ENCODE data around the gene RAB22A. TPM values are rescaled to one million over a fixed set of nuclear protein-coding genes. Genes with fewer than 3 reads are reported as not detected.
"Not testable (repeated sequence)": the region's sequence is repeated elsewhere in the genome, so short reads cannot be mapped to it uniquely, and the experiment has no call there.

The RAB22A gene
- total RNA-seq, 2 experiments from 2014 or later, result 9.3 TPM

DNA sequence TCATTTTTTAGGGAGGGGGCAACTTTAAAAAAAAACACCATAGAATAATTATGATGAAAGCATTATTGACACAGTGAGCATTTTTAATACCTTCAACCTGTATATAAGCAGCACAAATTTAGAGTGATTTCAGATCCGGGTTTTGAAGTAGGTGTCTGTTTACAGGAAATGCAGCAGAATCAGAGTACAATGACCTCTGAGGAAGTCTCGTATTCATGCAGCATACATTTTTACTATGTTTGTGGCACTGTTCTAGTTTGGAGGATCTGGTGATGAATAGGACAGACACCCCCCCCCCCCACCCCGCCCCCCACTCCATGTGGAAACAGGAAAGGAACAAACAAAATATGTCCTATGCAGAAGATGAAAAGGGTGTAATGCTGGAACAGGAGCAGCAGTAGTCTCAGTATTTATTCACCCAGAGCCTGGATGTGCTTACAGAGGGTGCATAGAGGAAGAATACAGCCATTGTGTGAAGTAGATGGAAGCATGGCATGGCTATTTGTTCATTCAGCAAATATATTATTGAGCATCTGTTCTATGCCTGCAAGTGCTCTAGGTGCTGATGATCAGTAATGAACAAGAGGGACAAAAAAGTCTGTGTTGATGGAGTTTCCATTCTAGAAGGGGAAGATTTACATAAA, 99.2 kb downstream of the RAB22A start:
- Mint-ChIP-seq H3K4me3 (no peak overlapping the region), H3K36me3 (ENCODE audit: low read depth) (peaks cover 3% of the 10 kb centered on the region), H3K27ac (peak overlapping the region; percentile 87), H3K4me1 (peaks cover 32% of the 10 kb centered on the region), H3K27me3 (no peaks in the 10 kb centered on the region), H3K9me3 (ENCODE audit: low read depth) (no peaks in the 10 kb centered on the region)
- DNase-seq (no peak), ATAC-seq (peak; percentile 57)
- intact Hi-C loops (cut with DNase I, micrococcal nuclease), result loop anchor here (1.0 to 10.0 kb wide), 7 partner anchors 19 to 746 kb away; partner anchors contain the start of genes RAB22A (in 1 of the 2), STX16 (in 1 of the 2) and VAPB (in 1 of the 2)
- POLR2A ChIA-PET, result interaction anchor here (0.5 to 1.3 kb wide), 2 partner anchors 10 to 20 kb away, joined by 4 read pairs; partner anchors contain the start of gene VAPB
- CTCF ChIA-PET, result interaction anchor here (1.1 kb wide), 1 partner anchor 10 kb away, joined by 4 read pairs; no protein-coding TSS in a partner anchor

DNA sequence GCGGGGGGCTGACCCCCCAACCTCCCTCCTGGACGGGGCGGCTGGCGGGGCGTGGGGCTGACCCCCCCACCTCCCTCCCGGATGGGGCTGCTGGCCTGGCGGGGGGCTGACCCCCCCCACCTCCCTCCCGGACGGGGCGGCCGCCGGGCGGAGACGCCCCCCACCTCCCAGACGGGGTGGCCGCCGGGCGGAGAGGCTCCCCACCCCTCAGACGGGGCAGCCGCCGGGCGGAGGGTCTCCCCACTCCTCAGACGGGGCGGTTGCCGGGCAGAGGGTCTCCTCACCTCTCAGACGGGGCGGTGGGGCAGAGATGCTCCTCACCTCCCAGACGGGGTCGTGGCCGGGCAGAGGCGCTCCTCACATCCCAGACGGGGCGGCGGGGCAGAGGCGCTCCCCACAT, 104.7 kb downstream of the RAB22A start:
- H3K4me1 Mint-ChIP-seq, result peaks cover 53% of the 10 kb centered on the region
- DNase-seq; ATAC-seq; H3K27ac Mint-ChIP-seq; CTCF ChIA-PET; H3K27me3 Mint-ChIP-seq; H3K4me3 Mint-ChIP-seq; intact Hi-C loops (cut with DNase I, micrococcal nuclease); POLR2A ChIA-PET; H3K9me3 Mint-ChIP-seq (ENCODE audit: low read depth): not testable (repeated sequence)
- peaks cover 26% of the 10 kb centered on the region for H3K36me3 Mint-ChIP-seq (ENCODE audit: low read depth)

DNA sequence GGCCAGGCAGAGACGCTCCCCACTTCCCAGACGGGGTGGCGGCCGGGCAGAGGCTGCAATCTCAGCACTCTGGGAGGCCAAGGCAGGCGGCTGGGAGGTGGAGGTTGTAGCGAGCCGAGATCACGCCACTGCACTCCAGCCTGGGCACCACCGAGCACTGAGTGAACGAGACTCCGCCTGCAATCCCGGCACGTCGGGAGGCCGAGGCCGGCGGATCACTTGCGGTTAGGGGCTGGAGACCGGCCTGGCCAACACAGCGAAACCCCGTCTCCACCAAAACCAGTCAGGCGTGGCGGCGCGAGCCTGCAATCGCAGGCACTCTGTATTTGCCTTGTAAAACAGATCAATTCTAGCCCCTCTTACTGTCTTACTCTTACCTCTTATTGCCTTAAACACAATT, 105.3 kb downstream of the RAB22A start:
- H3K9me3 Mint-ChIP-seq (ENCODE audit: low read depth); H3K4me3 Mint-ChIP-seq; DNase-seq; POLR2A ChIA-PET; CTCF ChIA-PET; H3K27me3 Mint-ChIP-seq; ATAC-seq; intact Hi-C loops (cut with DNase I, micrococcal nuclease); H3K27ac Mint-ChIP-seq: not testable (repeated sequence)
- peaks cover 53% of the 10 kb centered on the region for H3K4me1 Mint-ChIP-seq
- H3K36me3 Mint-ChIP-seq (ENCODE audit: low read depth), result peaks cover 31% of the 10 kb centered on the region

DNA sequence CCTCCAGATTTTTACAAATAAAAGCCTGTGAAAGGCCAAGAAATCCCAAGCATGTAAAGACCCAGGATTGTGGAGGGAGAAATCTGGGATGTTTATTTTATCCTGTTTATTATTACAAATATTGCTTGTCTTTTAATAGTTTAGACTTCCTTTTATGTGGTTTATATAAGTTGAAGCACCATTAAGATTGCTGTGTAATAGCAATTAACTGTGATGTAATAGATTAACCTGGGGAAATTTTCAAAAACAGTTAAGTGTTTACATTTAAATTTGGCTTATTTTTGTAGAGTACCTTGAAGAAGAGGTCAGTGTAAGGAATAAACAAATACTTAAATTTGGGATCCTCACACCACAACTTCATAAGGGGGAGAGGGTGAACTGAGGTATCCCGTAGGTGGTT, 106.5 kb downstream of the RAB22A start:
- H3K27ac Mint-ChIP-seq, result peak overlapping the region; percentile 16
- peaks cover 2% of the 10 kb centered on the region for H3K9me3 Mint-ChIP-seq (ENCODE audit: low read depth)
- ChIA-PET POLR2A (no interaction called here), CTCF (no interaction called here)
- intact Hi-C loops (cut with DNase I, micrococcal nuclease), result no loop called here
- H3K4me3 Mint-ChIP-seq, result no peak overlapping the region
- H3K27me3 Mint-ChIP-seq, result no peaks in the 10 kb centered on the region
- no peak for DNase-seq
- peaks cover 38% of the 10 kb centered on the region for H3K36me3 Mint-ChIP-seq (ENCODE audit: low read depth)
- H3K4me1 Mint-ChIP-seq, result peaks cover 49% of the 10 kb centered on the region
- no peak for ATAC-seq

DNA sequence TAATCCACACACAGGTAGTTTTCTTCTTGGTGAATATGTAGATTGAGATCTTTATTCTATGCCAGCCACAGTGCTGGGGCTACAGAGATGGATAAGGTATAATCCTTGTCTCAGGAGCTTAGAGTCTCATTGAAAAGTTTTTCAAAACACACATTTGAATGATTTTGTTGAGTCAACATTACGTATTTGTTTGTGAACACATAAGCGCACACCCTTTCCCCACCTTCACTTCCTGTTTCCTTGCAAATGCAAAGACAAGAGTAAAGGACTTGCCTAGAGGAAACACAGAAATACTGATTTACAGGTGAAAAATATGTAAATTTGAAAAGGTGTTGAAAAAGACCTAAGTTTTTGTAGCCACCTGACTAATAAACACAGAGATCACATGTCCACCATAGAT, 107.3 kb downstream of the RAB22A start:
- Mint-ChIP-seq H3K4me1 (peaks cover 49% of the 10 kb centered on the region), H3K9me3 (ENCODE audit: low read depth) (peaks cover 2% of the 10 kb centered on the region), H3K36me3 (ENCODE audit: low read depth) (peaks cover 37% of the 10 kb centered on the region), H3K27ac (peak overlapping the region; percentile 16), H3K4me3 (no peak overlapping the region), H3K27me3 (no peaks in the 10 kb centered on the region)
- ATAC-seq, result no peak
- POLR2A ChIA-PET, result no interaction called here
- CTCF ChIA-PET, result no interaction called here
- DNase-seq, result no peak
- intact Hi-C loops (cut with DNase I, micrococcal nuclease), result no loop called here

Other genes starting within 250 kb of the RAB22A start
- not detected for gene ANKRD60, start 81.1 kb upstream of the RAB22A start, total RNA-seq
- gene VAPB, start 79.5 kb downstream of the RAB22A start, total RNA-seq, result 10 to 100 TPM; 43.9 to 54.5 TPM
- not detected for gene APCDD1L, start 205.7 kb downstream of the RAB22A start, total RNA-seq

Measured in activated CD4-positive, alpha-beta T cell treated with anti-CD3 and anti-CD28 coated beads for 36 hours (primary cell).